Transverse colon (tissue), 4 donors: ENCODE results near the gene SNAP25. TPM values are rescaled to one million over a fixed set of nuclear protein-coding genes. Genes with fewer than 3 reads are reported as not detected.

Experiments
- DNase-seq: peaks from one replicate; pipeline ENCODE4 v3.0.0-alpha.2; 2019
- H3K27ac ChIP-seq, 4 donors: fragments of 200-600 bp; sonication (generic); 2 replicates each; pipeline ENCODE4 v1.5.1; 2016 to 2018; ENCODE audit warnings: inconsistent platforms in 4 of 4
- H3K27me3 ChIP-seq: fragments of 200-600 bp; sonication (generic); 2 replicates; pipeline ENCODE4 v1.5.1; 2017; ENCODE audit warnings: inconsistent platforms
- H3K36me3 ChIP-seq, 4 donors: fragments of 200-600 bp; sonication (generic); 2 replicates each; pipeline ENCODE4 v1.5.1; 2017 to 2019; ENCODE audit warnings: inconsistent platforms in 4 of 4
- H3K4me1 ChIP-seq, 4 donors: fragments of 200-600 bp; sonication (generic); 2 replicates each; pipeline ENCODE4 v1.5.1; 2017 to 2020; ENCODE audit warnings: inconsistent platforms in 4 of 4
- H3K4me3 ChIP-seq, 4 donors: fragments of 200-600 bp; sonication (generic); 1 replicate in 1 of 4; 2 replicates in 3 of 4; pipeline versions ENCODE4 v1.5.1 to v1.6.1; 2017 to 2019; ENCODE audit warnings: inconsistent platforms in 4 of 4
- H3K9me3 ChIP-seq, 2 donors: fragments of 200-600 bp; sonication (generic); 2 replicates each; pipeline ENCODE4 v1.5.1; 2017 to 2019; ENCODE audit warnings: inconsistent platforms in 2 of 2
- CTCF ChIP-seq, 5 experiments: fragments of 200-600 bp in 3 of 5; fragments of 450-650 bp in 2 of 5; sonication (generic) in 3 of 5; IDR thresholded peaks; 1 replicate in 2 of 5; 2 replicates in 3 of 5; pipeline ENCODE4 v1.5.1; 2016 to 2017; ENCODE audit warnings: antibody characterized with exemption in 5 of 5, inconsistent platforms in 3 of 5, mild to moderate bottlenecking in 2 of 5, moderate library complexity in 1 of 5
- EP300 ChIP-seq: sonication (generic); formaldehyde crosslinking; IDR thresholded peaks from one replicate; pipeline ENCODE4 v1.6.1; 2017; ENCODE audit warnings: antibody characterized with exemption, low read depth
- POLR2A ChIP-seq: fragments of 450-650 bp; IDR thresholded peaks from one replicate; pipeline ENCODE4 v1.6.1; 2016; ENCODE audit warnings: antibody characterized with exemption, mild to moderate bottlenecking, moderate library complexity
- POLR2AphosphoS5 ChIP-seq, 3 donors: sonication (generic); formaldehyde crosslinking; IDR thresholded peaks; one replicate each; pipeline ENCODE4 v1.6.1; 2016; ENCODE audit warnings: antibody characterized with exemption in 3 of 3
- WGBS, 2 donors: methylation state at CpG; one replicate each; pipeline ENCODE4 v1.1.5; 2018; ENCODE audit warnings: low coverage in 1 of 2; 5-methylcytosine and 5-hydroxymethylcytosine counted together
- in situ Hi-C, 4 donors: fragments of 200-750 bp; cut with MboI; loops; one replicate each; pipeline versions ENCODE4 v1.15.0 to v1.15.1; 2017; ENCODE audit warnings: low sequenced_read_pairs in 3 of 4, low pct_ligation_motif_present in 1 of 4, low pct_unique_long_range_greater_than_20kb in 1 of 4
- intact Hi-C: fragments of 100-400 bp; cut with DNase I; formaldehyde crosslinking; loops from one replicate; pipeline ENCODE4 v1.15.1; 2023; ENCODE audit warnings: low total_unique reads
- total RNA-seq, 4 donors: library from RNA; depleted of rRNA; stranded (reverse); fragments of >200 nt; gene quantifications; one replicate each; pipeline ENCODE4 v1.1.0, GENCODE V29; 2016

SNAP25 gene
- total RNA-seq, 4 donors from 2014 or later: 1.4 to 4.2 (median 2.4) TPM; not detected in 1

- intact Hi-C loops (no loop called here), in situ Hi-C loops (no loop called here)
- Histone ChIP-seq H3K27me3 (peaks cover 4% of the 10 kb centered on the region), H3K4me1 (no peaks in the 10 kb centered on the region), H3K4me3 (no peak overlapping the region), H3K9me3 (no peaks in the 10 kb centered on the region), H3K27ac (no peak overlapping the region), H3K36me3 (no peaks in the 10 kb centered on the region)
- DNase-seq: no peak
- WGBS, 2 donors: 76 to 87% methylated on average over 3 to 4 of the region's 4 CpGs
- no peak for TF ChIP-seq POLR2AphosphoS5 (IDR thresholded peaks at IDR 0.05)
Measured at GRCh38 chr20:10282979-10283456, 64.4 kb downstream of the SNAP25 start.

- Histone ChIP-seq H3K4me1 (no peaks in the 10 kb centered on the region), H3K36me3 (no peaks in the 10 kb centered on the region), H3K9me3 (no peaks in the 10 kb centered on the region), H3K27ac (no peak overlapping the region), H3K4me3 (no peak overlapping the region), H3K27me3 (no peaks in the 10 kb centered on the region)
- no peak for DNase-seq
- no peak for TF ChIP-seq EP300
- no peak for TF ChIP-seq POLR2A
- no peak for TF ChIP-seq POLR2AphosphoS5 (IDR thresholded peaks at IDR 0.05)
- no peak for TF ChIP-seq CTCF (IDR thresholded peaks at IDR 0.05)
- WGBS, 2 donors: 78 to 80% methylated on average over 3 to 4 of the region's 4 CpGs
- intact Hi-C loops: no loop called here
- in situ Hi-C loops: no loop called here
Measured at GRCh38 chr20:10286356-10286755, 67.7 kb downstream of the SNAP25 start.

- Histone ChIP-seq H3K4me1 (no peaks in the 10 kb centered on the region), H3K9me3 (no peaks in the 10 kb centered on the region), H3K27me3 (no peaks in the 10 kb centered on the region), H3K4me3 (no peak overlapping the region), H3K27ac (no peak overlapping the region), H3K36me3 (no peaks in the 10 kb centered on the region)
- intact Hi-C loops: no loop called here
- no peak for TF ChIP-seq EP300
- no peak for TF ChIP-seq CTCF (IDR thresholded peaks at IDR 0.05)
- in situ Hi-C loops: no loop called here
- DNase-seq: no peak
- WGBS, 2 donors: 86 to 87% methylated on average over 5 of the region's 5 CpGs
Measured at GRCh38 chr20:10288421-10288820, 69.8 kb downstream of the SNAP25 start.

- WGBS, 2 donors: 63 to 72% methylated on average over 4 to 5 of the region's 5 CpGs
- no peaks in the 10 kb centered on the region for H3K4me1 ChIP-seq
Measured at GRCh38 chr20:10288954-10289646, 70.5 kb downstream of the SNAP25 start.

GRCh38 chr20:10291568-10292248 lies 73.1 kb downstream of the SNAP25 start:
- no peaks in the 10 kb centered on the region for H3K27me3 ChIP-seq
- intact Hi-C loops (no loop called here), in situ Hi-C loops (no loop called here)
- H3K4me3 ChIP-seq: no peak overlapping the region
- TF ChIP-seq POLR2A (no peak), EP300 (no peak), CTCF (IDR thresholded peaks at IDR 0.05) (no peak), POLR2AphosphoS5 (IDR thresholded peaks at IDR 0.05) (no peak)
- WGBS, 2 donors: 61 to 82% methylated on average over 2 of the region's 2 CpGs
- no peaks in the 10 kb centered on the region for H3K36me3 ChIP-seq
- DNase-seq: no peak
- H3K27ac ChIP-seq: no peak overlapping the region
- no peaks in the 10 kb centered on the region for H3K9me3 ChIP-seq
- no peaks in the 10 kb centered on the region for H3K4me1 ChIP-seq

More at GRCh38 chr20:10288954-10289646, 70.5 kb downstream of the SNAP25 start:
- H3K27me3 ChIP-seq: no peaks in the 10 kb centered on the region
- no peaks in the 10 kb centered on the region for H3K36me3 ChIP-seq
- in situ Hi-C loops: no loop called here
- no peak overlapping the region for H3K4me3 ChIP-seq
- H3K9me3 ChIP-seq: no peaks in the 10 kb centered on the region
- DNase-seq: no peak
- no peak overlapping the region for H3K27ac ChIP-seq
- intact Hi-C loops: no loop called here
- TF ChIP-seq POLR2AphosphoS5 (IDR thresholded peaks at IDR 0.05) (no peak), POLR2A (no peak)
